Hematopoietic multipotent progenitor cell treated with erythropoietin and hydrocortisone succinate and interleukin-3 and kit ligand, for 8 days (in vitro differentiated cells): ENCODE data around the gene CCDC85C.
A peak's percentile ranks its signal among the peaks of the same experiment; 100 is the strongest.

Experiments used
- DNase-seq: peaks from one replicate; pipeline ENCODE4 v3.0.0-alpha.2; 2015

The CCDC85C gene

DNA sequence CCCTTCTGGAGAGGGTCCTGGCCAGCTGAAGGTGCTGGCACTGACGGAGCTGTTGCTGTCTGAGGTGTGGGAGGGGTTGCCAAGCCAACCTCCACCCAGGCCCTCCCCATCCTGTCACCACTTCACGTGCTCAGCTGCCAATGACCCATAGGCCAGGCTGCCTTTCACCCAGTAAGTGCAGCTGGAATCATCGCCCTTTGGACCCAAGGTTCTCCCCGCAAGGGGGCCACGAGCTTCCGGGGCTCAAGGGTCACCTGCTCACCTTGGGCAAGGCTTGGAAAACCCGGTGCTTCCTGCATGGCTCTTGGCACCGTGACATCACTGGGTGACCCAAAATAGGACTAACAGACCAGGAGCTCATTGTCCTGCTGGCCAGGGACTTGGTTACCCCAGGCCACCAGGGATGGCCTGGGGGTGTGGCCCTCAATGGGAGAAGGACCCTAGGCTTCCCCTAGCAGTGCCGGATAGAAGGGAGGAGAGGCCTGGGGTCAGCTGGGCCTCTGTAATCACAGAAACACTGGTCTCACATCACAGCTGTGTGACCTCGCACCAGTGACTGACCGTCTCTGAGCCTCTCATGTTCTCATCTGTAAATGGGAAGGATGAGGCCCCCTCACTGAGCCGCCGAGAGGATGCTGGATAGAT is 51.3 kb downstream of the CCDC85C start:
- no peak for DNase-seq

DNA sequence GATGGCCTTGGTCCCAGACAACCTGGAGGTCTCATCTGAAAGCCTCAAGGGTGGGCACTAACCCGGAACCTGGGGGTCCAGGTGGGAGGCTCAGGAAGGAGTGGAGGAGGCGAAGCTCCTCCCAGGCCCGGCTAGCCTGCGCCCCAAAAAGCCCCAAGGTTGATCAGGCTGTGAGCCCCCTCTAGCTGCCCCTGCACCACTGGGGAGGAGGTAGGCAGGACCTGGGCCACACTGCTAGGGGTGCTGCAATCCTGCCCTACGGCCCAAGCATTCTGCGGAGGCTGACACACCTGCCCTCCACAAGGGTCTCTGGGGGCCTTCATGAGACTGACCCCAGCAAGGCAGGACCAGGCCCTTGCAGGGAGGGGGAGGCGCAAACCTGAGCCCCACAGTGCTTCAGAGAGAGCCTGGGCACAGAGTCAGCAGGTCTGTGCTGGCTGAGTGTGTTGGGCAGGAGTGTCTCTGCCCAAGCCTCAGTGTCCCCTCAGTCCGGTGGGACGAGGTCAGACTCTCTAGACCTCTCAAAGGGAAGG is 51.9 kb downstream of the CCDC85C start:
- DNase-seq = no peak

DNA sequence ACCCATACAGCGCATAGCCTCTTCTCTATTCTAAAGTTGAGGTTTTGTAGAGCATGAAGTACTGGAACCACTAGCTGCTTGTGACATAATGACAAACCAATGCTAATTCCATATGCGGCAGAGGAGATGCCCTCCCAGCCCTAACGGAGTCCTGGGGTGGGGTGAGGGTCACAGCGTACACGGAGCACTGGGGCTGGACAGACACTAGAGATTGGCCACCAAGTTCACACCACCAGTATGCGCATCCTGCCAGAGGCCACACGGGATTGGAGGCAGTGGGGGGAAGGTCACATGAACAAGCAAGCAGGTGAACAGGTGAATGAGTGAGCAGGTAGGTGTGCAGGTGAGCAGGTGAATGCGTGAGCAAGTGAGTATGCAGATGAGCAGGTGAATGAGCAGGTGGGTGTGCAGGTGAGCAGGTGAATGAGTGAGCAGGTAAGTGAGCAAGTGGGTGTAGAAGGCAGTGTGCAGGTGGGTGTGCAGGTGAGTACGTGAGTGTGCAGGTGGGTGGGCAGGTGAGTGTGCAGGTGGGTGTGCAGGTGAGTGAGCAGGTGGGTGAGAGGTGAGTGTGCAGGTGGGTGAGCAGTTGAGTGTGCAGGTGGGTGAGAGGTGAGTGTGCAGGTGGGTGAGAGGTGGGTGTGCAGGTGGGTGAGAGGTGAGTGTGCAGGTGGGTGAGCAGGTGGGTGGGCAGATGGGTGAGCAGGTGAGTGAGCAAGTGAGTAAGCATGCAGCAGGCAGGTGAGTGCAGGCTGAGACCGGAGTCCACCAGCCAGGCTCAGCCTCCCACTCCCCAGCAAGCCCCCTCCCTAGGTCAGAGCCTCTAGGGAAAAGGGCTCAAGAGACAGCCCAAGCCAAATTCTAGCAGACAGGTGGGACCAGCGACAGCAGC is 52.7 kb downstream of the CCDC85C start:
- no peak for DNase-seq

DNA sequence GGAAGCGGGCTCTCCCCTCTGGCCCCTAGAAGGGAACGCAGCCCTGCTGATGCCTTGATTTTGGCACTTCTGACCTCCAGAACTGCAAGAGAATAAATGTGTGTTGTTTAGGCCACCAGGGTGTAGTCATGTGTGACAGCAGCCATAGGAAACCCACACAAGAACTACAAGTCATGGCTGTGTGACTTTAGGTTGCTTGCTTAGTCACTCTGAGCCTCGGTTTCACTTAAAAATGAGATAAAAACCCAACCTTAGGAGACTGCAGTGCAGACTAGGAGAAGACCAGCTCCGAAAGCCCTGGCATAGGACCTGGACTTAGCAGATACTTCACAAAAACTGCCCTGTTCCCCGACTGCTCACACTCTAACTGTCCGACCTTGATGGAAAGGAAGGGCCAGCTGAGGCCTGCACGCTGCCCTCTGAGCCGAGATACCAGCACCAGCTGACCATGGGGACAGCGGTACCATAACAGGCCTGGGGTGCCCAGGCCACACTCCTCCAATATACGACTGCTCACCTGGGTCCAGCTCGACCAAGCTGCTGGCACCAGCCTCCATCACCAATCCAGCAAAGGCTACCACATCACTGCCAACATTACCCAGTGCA is 53.5 kb downstream of the CCDC85C start:
- DNase-seq = no peak

DNA sequence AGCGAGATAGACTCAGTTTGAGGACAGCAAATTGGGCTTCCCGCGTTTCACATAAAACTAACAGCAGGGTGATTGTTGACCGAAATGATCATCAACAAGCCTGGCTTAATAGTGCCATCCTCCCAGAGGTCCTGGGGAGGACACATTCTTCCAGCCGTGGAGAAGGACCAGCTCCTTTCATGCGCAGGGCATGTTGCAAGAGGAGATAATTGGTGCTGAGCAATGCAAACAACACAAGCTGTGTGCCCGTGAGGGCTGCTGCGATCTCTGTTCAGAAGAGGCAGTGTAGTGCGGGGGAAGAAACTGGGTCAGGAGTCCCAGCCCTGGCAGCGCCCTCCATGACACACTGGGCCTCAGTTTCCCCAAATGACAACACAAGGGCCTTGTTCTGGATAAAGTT is 54.3 kb downstream of the CCDC85C start:
- DNase-seq = no peak

DNA sequence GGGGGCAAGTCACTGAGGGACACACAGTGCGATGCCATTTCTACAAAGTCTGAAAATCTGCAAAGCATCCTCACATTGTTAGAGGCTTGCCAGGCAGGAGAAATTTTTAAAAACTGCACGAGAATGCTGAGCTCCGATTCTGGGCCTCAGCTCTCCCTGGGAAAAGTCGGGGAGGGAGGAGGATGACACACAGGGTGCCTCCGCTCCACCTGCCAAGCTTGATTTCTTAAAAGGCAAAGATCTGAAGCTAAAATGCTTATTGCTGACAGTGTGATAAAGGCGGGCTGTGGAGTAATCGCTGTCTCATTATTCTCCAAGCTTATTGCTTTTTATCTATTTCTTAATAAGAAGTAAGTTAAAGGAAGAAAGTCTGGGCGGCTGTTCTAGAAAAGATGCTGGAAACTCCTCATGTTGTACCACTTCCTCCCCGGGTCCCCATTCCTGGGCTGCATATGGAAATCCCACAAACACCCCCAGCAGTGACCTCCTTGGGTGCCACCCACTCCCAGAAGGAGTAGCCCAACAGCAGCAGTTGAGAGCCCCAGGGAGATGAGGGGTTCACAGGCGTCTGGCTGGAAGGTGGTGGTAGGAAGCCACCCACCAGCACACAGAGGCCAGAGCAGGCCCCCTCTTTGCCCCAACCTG is 55.0 kb downstream of the CCDC85C start:
- DNase-seq = no peak

DNA sequence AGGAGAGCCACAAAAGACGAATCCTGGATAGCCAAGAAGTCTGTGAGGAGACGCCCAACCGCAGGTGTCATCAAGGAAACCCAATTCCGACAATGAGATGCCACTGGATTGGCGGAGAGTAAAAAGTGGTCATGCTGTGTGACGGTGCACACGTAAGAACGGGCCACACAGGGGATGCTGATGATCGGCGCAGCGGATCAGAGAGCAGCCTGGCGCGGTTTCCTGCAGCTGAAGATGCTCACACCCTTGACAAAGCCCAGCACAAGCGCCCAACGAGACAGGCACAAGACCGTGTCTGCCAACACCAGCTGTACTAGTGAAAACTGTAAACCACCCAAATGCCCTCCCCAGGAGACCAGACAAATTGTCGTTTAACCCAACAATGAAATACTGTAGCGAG is 55.8 kb downstream of the CCDC85C start:
- DNase-seq = no peak

DNA sequence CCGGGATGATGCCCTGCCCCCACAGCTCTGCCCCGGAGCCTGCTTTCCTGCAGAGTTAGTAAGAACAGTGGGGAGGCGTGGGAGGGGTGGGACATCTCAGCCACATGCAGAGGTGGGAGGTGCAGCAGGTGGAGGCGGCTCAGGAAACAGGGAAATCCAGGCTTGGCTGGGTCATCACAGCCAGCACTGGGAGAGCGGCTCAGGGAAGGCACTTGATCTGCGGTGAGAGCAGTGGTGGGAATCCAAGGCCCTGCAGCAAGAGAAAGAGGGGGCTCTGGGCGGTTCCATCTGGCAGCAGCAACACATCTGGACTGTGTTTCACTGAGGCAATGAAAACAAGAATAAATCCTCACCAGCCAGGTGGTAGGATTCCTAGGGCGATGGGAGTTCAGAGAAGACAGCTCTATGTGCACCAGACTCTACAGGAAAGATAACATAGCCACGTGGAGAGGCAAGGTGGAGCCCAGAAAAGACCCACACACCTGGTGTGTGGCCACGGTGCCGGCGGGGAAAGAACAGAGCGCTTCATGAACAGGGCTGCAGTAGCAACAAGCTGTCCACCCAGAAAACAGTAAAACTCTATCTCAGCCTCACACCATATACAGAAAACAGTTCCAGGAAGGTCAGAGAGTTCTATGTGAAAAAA is 57.6 kb downstream of the CCDC85C start:
- DNase-seq = no peak

DNA sequence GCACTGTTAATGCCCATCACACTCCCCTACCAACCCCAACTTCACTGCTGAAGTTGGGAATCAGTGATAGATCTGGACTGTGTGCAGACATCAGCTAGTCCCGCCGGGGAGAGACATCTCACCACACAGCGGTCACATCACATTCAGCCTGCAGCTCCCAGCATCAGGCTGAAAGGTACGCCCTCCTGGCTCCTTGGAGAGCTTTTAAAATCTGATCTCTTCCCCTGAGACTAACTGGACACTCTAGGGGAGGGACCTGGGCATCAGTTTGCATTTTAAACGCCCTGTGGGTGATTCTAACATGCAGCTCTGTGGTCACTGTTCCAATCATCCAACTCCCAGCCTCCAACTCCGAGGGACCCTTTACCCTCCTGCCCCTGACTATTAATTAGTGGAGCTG is 58.4 kb downstream of the CCDC85C start:
- DNase-seq = no peak

DNA sequence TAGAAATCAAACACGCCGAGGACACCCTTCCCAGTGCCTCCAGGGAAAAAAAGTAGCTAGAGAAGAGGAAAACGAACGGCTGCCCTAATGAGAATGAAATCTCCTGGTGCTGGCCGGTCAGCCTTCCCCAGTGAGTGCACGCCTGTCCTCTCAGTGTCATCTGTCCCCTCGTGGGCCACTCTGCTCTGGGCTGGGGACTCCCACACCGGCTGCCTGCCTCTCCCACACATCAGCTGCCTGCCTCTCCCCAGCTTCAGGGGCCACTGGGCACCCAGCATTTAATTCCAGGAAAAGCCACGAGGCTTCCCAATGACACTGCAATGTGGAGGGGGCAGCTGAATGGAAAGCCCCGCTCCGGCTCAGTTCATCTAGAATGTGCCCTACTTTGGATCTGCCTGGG is 59.0 kb downstream of the CCDC85C start:
- DNase-seq = no peak

DNA sequence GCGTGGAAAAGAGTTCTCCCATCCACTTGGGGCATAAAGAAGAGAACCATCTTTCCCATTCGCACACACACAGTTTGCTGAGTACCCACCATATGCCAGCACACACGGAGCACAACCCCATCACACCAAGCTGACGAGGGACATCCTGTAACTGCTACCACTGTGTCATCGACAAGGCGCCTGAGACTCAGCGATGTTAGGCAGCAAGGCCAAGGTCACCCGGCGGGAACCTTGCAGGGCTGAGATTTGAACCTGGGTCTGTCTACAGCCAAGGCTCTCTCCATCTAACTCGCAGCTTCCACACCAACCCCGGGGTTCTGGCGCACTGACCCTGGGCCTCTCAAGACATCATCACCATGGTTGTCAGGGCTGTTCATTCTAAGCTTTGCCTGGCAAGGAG is 60.0 kb downstream of the CCDC85C start:
- no peak for DNase-seq

DNA sequence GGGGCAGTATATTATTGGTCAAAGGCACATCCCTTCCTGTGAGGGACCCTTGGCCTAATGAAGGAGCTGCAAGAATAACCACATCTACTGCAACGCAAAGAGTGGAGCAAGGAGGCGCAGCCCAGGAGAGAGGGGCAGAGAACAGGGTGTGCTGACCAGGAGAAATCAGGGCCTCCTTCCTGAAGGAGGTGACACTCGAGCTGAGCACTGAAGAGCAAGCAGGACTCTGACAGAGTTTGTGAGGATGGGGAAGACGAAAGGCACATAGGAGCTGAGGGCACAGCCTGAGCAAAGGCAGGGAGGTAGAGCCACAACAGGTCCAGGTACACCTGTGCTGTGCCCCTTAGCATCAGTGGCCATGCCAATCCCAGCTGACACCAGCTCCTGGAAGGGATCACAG is 60.6 kb downstream of the CCDC85C start:
- DNase-seq = no peak

DNA sequence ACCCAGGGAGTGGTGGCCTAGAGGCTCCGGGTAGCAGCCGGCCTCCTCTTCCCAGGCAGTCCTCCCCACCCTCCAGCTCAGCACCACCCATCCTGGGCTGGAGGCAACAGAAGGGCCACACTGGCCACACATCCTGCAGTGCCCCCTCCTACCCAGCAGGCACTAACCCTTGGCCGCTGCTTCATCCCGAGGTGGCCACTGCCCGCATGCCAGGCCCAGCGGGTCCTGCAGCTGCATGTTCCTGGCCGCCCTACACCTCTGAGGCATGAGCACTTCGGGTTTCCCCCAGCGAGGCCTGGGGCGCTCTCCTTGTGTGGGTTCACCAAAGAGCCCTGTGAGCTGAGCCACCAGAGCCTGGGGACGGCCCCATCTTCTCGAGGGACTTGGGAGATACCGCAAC is 61.4 kb downstream of the CCDC85C start:
- no peak for DNase-seq

DNA sequence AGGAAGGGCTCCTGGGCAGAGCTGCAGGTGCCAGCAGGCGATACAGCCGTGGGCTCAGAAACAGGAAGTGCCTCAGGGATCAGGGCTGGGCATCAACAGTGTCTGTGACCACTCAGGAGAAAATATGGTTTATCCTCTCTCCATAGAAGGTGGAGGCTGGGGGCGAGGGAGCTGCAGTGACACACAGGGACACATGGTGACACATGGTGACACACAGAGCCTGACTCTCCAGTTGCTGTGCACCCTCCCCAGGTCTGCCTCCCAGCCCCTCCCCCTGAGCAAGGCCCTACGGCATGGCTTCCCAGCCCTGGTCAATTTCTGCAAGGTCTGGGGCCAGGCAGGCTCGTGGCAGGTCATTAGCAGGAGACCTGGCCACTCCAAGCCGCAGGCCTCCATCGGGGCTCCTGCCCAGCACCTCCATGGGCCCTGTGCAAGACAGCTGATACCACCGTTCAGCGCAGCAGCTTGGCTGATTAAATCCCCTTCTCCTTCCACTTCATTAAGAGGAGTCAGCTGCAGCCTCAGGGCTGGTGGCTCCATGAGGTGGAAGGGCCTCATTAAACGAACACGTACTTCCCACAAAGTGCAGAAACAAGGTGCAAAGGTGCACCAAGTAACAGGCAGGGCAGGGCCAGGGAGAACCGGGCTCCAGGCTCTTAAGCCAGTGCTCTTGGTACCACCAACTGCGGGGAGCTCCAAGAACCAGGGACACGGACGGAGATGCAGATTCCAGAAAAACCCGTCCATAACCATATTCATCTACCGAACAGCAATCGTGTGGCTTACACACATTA is 62.1 kb downstream of the CCDC85C start:
- DNase-seq = peak; percentile 5

DNA sequence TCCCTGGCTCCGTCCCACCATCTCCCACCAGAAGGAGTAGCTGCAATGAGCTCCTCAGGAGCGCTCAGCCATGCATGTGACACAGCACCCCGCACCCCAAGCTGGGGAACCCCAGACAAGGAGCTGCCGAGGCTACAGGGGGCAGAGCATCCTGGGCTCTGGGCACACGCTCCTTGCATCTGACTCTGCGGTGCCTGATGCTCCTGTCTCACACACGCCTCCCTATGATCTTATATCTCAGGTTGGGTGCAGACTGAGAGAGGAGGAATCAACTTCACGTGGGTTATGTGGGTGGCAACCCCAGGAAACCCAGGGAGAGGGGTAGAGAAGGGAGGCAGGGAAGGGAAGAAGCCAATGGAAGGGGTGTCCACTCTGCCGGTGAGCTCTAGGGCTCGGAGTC is 62.8 kb downstream of the CCDC85C start:
- no peak for DNase-seq

DNA sequence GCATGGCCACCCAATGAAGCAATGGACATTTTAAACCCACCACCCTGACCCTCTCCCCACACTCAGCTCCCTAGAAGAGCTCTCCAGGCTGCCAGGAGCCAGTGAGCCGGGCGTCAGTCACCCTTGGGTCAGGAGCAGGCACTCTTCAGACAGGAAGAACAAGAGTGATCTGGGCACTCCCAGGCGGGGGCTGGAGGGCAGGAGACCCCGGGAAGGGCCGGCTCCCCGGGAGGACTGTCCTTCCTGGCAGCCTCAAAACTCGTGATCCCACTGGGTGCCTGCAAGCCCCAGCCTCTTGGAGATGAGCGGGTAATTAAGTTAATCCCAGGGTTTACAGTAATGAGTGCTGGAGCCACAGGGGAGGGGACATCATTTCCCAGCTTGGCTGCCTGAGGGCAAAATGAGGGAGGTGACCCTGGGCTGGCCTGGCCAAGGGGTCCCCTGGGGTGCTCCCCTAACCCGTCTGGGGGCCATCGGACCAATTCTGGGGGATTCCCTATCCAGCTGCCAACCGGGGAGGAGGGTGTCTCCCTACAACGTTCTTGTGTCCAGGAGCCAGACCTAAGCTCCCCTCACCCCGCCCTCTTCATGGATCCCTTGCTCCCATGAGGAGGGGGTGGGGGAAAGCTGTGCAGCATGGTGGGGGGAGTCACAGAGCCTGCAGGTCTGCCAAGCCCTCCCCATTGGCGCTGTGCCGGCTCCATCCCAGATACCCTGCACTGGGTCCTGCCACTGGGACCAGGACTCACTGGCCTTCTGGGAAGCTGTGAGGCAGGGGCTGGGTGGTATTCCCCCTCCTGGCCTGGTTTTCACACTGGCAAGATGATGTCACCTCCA is 63.6 kb downstream of the CCDC85C start:
- DNase-seq = no peak

DNA sequence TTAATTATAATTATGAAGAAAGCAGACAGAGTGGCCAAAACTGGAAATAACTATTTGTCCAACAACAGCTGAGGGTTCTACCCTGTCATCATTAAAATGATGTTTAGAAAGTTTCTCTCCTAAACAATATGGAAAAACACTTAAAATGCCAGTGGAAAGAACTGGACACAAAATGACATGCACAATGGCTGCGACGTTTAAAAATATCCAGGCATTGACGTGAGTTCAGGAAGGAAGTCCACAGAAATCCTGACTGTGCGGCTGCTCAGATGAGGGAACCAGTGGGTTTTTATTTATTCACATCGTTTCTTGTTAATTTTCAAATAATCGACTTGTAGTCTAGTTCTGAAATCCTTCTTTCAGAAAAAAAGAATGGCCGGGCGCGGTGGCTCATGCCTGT is 64.5 kb downstream of the CCDC85C start:
- no peak for DNase-seq

DNA sequence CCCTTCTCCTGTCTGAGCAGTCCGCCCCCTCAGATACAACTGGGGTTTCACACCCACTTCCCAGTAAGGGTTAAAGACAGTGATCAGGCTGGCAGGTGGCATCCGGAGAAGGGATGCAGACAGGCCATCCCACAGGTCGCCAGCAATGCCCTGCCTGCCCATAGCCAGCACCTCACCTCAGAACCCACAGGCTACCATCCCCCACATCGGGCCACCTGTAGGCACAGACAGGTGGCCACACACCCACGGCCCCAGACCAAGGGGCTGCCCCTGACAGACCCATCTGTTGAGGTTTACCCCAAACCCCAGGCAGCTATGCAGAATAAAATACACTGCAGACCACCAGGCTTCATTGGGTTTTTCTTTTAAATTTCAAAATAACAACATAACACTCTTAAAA is 65.3 kb downstream of the CCDC85C start:
- no peak for DNase-seq

DNA sequence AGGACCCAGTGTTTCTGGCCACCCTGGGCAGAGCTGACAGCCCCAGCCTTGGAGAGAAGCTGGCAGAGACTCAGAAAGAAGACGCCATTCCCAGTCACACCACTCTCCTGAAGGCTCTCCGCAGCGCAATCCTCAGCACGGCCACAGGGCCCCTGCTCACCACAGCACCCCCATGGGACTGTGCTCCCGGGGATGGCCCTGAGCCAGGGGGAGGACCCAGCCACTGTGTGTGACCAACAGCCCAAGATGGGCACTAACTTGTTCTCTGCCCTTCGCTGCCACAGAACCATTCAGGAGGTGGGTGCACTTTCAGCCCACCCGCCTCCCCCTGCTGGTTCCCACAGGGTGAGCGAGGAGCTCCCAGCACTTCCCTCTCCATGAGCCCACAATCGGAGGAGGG is 65.7 kb downstream of the CCDC85C start:
- no peak for DNase-seq

DNA sequence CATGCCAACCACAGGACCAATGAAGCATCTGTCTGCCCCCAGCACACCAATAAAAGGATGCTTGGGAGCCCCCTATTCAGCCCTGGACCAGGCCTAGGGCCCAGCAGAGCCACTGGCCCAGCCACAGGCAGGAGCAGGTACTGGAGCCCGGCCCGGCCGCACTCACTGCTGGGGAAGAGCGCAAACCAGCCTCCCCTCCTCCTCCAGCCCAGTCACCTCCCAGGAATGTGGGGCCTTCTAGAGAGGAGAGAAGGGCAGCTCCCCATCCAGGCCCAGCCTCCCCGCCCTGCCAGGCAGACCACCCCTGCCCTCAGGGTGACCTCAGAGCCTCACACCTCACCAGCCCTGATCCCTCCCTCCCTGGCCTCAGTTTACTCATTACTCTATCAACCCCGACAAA is 66.6 kb downstream of the CCDC85C start:
- no peak for DNase-seq
